Endothelial cell of hepatic sinusoid (primary cell): ENCODE data around the gene PDE4D.
"Not testable (repeated sequence)": the region's sequence is repeated elsewhere in the genome, so short reads cannot be mapped to it uniquely, and the experiment has no call there.

Source experiments
- in situ Hi-C: cut with HindIII; loops from 2 replicates; pipeline ENCODE4 v1.10.0; 2017; ENCODE audit warnings: low sequenced_read_pairs

The PDE4D gene

GRCh38 chr5:59772757-59773156 lies 120.8 kb downstream of the PDE4D start:
- in situ Hi-C loops: no loop called here

DNA sequence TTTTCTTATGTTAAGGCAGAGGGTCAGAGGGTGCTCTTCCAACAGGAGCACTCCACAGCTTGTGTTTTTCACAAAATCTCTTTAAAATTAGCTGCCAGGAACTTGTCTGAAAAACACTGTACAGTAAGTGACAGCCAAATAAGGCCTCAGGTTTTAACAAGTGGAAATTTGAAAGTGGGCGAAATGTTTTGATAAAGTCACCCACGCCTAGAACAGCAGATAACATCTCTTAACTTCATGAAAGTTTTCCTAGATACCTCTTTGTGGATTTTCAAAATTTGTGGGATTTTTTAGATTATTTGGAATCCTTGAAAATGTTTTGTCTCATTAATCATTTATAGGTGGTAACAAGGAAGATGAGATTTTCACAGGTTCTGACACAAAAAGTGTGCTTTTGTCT lies 121.3 kb downstream of the PDE4D start:
- in situ Hi-C loops: no loop called here

DNA sequence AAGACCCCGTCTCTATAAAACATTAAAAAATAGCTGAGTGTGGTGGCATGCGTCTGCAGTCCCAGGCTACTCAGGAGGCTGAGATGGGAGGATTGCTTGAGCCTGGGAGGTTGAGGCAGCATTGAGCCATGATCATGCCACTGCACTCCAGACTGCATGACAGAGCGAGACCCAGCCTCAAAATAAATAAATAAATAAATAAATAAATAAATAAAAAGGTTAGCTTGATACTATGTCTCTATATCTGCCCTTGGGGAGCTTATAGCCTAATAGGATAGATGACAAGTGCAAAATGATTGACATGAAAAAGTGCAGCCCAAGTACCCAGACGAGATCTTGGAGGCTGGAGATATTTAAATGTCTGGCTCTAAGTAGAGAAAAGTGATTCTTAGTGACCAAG lies 122.6 kb downstream of the PDE4D start:
- in situ Hi-C loops: no loop called here

DNA sequence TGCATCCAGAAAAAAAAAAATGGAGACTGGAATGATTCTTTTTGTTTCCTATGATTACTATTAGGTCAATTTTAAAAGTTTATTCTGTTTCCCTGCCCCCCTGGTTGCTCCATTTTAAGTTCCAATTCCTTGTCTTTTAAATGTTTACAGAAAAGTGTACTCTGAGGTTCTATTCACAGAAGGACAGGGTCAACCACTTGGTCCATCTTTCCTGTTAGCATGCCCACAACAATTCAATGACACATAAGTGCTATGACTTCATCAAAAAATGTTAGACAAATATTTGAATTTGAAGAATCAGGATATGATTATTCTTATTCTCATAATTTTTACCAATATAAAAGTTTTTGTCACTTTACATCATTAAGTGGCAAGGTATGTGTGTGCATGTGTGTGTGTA lies 123.7 kb downstream of the PDE4D start:
- in situ Hi-C loops: no loop called here

DNA sequence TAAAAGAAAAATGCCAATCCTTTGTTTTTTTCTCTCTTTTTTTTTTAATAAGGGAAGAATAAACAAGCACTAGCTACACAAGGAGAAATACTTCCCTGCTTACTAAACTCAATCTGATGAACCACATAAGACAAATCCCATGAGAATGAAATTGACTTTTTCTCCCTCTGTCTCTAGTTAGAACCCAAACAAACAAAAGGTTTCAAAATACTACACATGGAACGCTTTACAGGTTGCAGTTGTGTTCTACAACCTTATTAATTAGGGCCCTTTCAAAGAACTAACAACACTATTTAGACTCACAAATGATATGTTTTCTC lies 124.5 kb downstream of the PDE4D start:
- in situ Hi-C loops: no loop called here

- in situ Hi-C loops: no loop called here
Observed at GRCh38 chr5:59768152-59769040, 125.1 kb downstream of the PDE4D start.

- in situ Hi-C loops: no loop called here
Observed at GRCh38 chr5:59767681-59768151, 125.8 kb downstream of the PDE4D start.

DNA sequence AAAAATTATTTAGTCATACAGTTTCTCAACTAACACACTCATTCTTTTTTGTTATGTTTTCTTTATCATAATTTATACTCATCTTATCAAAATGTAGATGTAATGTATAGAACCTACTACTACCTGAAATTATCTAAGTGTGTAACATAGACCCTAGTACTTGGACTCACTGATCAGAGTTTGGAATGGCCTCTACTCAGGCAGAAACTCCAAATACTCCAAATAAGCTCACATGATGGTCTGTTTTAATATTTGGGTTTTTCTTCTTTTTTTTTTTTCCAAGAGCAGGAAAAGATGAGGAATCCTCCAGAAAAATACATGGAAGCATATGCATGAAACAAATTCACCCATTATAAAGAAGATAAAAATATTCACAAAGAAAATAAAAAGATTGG lies 126.3 kb downstream of the PDE4D start:
- in situ Hi-C loops: no loop called here

DNA sequence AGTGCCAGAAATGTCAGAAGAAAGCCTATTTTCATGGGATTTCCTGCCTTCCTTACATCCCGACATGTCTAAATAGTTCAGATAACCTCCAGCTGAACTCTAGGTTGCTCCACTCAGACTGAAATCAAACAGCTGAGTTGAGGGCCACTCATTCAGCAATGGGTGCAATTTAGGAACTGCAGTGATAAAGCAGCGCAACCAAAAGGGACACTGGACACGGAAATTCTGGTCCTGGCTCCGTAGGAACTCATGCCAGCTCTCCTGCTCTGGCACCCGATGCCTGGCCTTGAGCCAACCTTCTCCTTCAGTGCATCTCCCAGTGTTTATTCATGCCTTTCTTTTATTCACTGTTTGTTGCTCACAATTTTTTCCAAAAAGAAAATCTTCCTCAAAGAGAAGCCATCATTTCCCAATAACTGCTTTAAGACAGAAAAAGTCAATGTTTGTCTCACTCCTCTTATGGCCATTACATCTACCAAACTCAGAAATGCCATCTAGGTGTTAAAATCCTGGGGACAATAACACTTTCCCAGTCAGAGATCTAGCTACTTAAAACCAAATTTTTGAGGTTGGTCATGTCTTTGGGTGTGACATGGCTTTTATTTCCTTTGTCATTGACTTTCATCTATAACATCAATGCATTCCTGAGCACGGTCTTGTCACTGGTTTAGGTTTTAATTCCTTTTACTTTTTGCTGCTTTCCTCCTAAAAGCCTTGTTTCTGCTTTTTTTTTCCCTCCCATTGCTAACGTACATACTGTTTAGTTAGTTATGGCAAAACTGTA lies 126.9 kb downstream of the PDE4D start:
- in situ Hi-C loops: no loop called here

GRCh38 chr5:59765446-59765845 lies 128.1 kb downstream of the PDE4D start:
- in situ Hi-C loops: no loop called here

GRCh38 chr5:59764361-59764760 lies 129.2 kb downstream of the PDE4D start:
- in situ Hi-C loops: no loop called here

DNA sequence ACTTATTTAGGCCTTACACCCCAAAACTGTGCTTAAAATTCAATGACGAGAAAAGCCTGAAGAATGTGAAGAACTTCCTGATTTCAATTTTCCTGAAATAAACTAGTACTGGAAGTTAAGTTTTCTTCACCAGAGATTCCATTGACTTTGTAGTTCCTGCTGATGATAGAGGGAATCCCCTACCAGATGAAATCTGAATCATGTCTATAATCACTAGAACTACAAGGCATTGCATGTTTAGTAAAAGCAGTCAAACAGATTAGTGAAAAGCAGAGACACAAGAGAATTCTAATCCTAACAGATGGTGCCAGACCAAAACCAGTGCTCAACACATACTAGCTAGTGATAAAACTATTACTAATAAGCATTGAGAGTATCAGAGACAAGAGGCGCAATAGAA lies 130.0 kb downstream of the PDE4D start:
- in situ Hi-C loops: no loop called here

DNA sequence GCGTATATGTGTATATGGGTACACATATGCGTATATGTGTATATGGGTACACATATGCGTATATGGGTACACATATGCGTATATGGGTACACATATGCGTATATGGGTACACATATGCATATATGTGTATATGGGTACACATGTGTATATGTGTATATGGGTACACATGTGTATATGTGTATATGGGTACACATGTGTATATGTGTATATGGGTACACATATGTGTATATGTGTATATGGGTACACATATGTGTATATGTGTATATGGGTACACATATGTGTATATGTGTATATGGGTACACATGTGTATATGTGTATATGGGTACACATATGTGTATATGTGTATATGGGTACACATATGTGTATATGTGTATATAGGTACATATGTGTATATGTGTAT lies 131.3 kb downstream of the PDE4D start:
- in situ Hi-C loops: not testable (repeated sequence)

GRCh38 chr5:59760785-59761348 lies 132.7 kb downstream of the PDE4D start:
- in situ Hi-C loops: no loop called here

- in situ Hi-C loops: no loop called here
Observed at GRCh38 chr5:59759600-59760351, 133.8 kb downstream of the PDE4D start.

DNA sequence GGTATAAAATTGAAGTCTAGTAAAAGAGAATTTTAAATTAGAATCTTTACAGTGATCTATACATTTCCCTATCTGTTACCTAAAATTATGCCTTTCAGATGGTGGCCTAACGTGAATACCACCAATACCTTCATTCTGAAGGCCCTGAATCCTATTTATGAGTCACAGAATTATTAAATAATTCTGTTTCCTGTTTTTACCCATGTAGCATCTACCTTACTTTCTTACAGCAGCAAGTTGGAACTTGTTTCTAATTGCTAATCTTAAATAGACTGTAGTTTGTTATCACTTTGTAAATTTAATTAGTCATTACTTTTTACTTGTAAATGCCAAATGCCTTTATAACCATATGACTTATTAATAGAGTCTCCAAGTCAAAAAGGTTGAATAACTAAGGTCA lies 135.0 kb downstream of the PDE4D start:
- in situ Hi-C loops: no loop called here

- in situ Hi-C loops: no loop called here
Observed at GRCh38 chr5:59757442-59757841, 136.1 kb downstream of the PDE4D start.

GRCh38 chr5:59756373-59757035 lies 137.0 kb downstream of the PDE4D start:
- in situ Hi-C loops: no loop called here

GRCh38 chr5:59755476-59755875 lies 138.1 kb downstream of the PDE4D start:
- in situ Hi-C loops: no loop called here

DNA sequence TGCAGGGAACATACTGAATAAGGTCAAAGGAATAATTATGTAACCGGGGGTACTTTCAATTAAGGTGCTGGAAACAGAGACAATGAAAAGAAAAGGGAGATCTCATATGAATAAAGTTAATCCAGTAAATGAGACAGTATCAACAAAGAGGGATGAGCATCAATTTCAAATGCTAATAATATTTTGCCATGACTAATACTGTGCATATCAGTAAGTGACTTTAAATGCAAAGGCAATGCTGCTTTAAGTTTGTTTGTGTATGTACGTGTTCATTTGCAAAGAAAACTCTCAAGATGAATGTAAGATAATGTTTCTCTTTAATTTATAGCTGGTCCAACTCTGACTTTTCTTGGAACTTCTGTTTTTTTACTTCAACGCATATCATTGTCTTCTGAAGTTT lies 139.9 kb downstream of the PDE4D start:
- in situ Hi-C loops: no loop called here
